Measurements from ENCODE around the gene CLUH. TPM values are rescaled to one million over a fixed set of nuclear protein-coding genes. Genes with fewer than 3 reads are reported as not detected.

Gene CLUH
- polyA plus RNA-seq, 1 experiment: 13.4 TPM

- H3K4me3 ChIP-seq (ENCODE audit: low read depth, low read length): no peak overlapping the region
- no peak for TF ChIP-seq CTCF (IDR thresholded peaks at IDR 0.05; ENCODE audit: insufficient read depth, low read depth, low read length)
- H3K27me3 ChIP-seq (ENCODE audit: control insufficient read depth, insufficient read depth, low read length): no peaks in the 10 kb centered on the region
- peaks cover 11% of the 10 kb centered on the region for H3K36me3 ChIP-seq (ENCODE audit: control insufficient read depth, insufficient read depth, low read length)
- no peak for DNase-seq (ENCODE audit: low read depth)
- ChIA-PET CTCF (interaction anchor here (0.7 kb wide), 1 partner anchor 15 kb away, joined by 3 read pairs; no protein-coding TSS in a partner anchor), POLR2A (no interaction called here)
Measured at GRCh38 chr17:2689411-2690164, 22.0 kb downstream of the CLUH start.

DNA sequence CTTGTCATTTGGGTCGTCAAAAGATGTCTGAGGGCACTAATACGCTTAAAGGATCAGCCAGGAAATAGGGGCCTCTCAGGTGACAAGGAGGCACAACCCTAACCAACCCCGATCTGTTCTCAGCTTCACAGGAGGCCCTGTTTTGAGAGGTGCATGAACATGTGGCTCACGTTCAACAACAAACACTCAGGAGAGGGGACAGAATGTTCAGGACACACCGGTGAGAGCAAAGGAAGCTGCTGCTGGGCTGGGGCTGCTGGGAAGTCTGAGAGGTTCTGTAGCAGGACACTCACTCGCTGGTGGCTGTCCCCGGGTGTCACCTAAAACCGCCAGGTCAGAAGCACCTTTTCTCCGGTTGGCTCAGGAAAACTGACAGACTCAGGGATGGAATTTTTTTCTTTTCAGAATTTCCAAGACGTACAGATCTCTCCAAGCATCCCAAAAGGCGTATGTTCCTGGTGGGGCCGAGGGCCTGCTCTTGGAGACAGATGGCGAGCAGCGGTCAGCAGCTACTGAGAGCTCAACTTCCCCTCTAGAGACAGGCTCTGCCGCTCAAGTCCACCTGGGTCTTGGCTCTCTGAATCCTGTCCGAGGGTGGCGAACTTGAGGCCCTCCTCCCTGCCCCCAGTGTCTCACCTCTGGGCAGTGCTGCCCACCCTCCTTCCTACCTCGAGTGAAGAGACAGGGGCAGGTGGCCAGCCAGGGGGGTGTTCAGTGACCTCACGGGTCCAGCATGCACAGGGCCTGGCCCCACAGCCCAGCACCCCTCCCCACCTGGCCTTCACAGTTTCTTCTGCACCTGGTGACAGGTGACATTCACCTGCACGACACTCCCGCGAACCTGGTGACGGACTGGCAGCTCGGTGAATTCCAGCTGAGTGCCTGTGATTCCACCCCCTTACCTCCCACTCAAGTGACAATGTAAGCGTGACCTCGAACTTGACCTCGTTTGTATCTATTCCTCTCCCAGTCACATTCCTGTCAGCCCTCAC is 22.9 kb downstream of the CLUH start:
- Histone ChIP-seq H3K36me3 (ENCODE audit: control insufficient read depth, insufficient read depth, low read length) (peaks cover 16% of the 10 kb centered on the region), H3K27me3 (ENCODE audit: control insufficient read depth, insufficient read depth, low read length) (no peaks in the 10 kb centered on the region), H3K4me3 (ENCODE audit: low read depth, low read length) (no peak overlapping the region)
- TF ChIP-seq CTCF (IDR thresholded peaks at IDR 0.05; ENCODE audit: insufficient read depth, low read depth, low read length): no peak
- no peak for DNase-seq (ENCODE audit: low read depth)
- ChIA-PET POLR2A (interaction anchor here (0.6 kb wide), 1 partner anchor 95 kb away, joined by 3 read pairs; the partner anchor contains the start of gene PAFAH1B1), CTCF (interaction anchor here (0.6 to 0.7 kb wide), 3 partner anchors 14 to 201 kb away, joined by 3 to 4 read pairs (median 3); no protein-coding TSS in a partner anchor)

DNA sequence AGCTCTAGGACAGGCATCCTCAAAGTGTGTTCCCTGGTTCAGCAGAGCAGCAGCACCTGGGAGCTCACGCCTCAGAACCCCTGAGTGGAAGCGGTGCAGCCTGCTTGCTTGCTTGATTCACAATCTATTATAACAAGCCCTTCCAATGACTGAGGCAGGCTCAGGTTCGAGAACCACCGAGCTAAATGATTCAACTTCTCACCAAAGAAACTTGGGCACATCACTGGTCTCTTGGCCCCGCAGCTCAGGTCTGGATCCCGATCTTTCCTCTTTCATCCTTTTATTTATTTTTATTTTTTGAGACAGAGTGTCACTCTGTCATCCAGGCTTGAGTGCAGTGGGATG is 24.5 kb downstream of the CLUH start:
- ChIA-PET POLR2A (no interaction called here), CTCF (interaction anchor here (0.8 to 2.3 kb wide), 3 partner anchors 12 to 23 kb away, joined by 3 to 11 read pairs (median 3); no protein-coding TSS in a partner anchor)
- Histone ChIP-seq H3K36me3 (ENCODE audit: control insufficient read depth, insufficient read depth, low read length) (peaks cover 15% of the 10 kb centered on the region), H3K27me3 (ENCODE audit: control insufficient read depth, insufficient read depth, low read length) (no peaks in the 10 kb centered on the region), H3K4me3 (ENCODE audit: low read depth, low read length) (no peak overlapping the region)
- DNase-seq (ENCODE audit: low read depth): no peak
- TF ChIP-seq CTCF (IDR thresholded peaks at IDR 0.05; ENCODE audit: insufficient read depth, low read depth, low read length): no peak

DNA sequence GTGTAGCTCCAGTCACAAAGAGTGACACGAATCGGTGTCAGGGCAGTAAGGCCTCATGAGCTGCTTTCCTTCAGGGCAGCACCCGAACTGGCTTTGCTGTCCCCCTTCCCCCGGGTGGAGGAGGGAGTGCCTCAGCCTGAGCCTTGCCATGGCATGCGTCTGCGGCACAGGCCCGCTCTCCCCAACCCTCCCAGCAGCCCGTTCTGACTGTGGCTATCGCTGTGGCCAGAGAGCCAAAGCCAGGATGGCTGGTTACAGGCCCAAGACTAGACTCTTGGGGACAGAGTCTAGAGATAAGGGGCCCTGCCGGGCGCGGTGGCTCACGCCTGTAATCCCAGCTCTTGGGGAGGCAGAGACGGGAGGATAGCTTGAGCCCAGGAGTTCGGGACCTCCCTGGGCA is 25.9 kb downstream of the CLUH start:
- ChIA-PET CTCF (interaction anchor here (2.3 kb wide), 1 partner anchor 11 kb away, joined by 11 read pairs; no protein-coding TSS in a partner anchor), POLR2A (no interaction called here)
- DNase-seq (ENCODE audit: low read depth): no peak
- no peak for TF ChIP-seq CTCF (IDR thresholded peaks at IDR 0.05; ENCODE audit: insufficient read depth, low read depth, low read length)
- H3K4me3 ChIP-seq (ENCODE audit: low read depth, low read length): no peak overlapping the region
- H3K36me3 ChIP-seq (ENCODE audit: control insufficient read depth, insufficient read depth, low read length): peaks cover 16% of the 10 kb centered on the region
- no peaks in the 10 kb centered on the region for H3K27me3 ChIP-seq (ENCODE audit: control insufficient read depth, insufficient read depth, low read length)

GRCh38 chr17:2684549-2684948 is 27.0 kb downstream of the CLUH start:
- no peak for TF ChIP-seq CTCF (IDR thresholded peaks at IDR 0.05; ENCODE audit: insufficient read depth, low read depth, low read length)
- Histone ChIP-seq H3K27me3 (ENCODE audit: control insufficient read depth, insufficient read depth, low read length) (no peaks in the 10 kb centered on the region), H3K36me3 (ENCODE audit: control insufficient read depth, insufficient read depth, low read length) (peaks cover 19% of the 10 kb centered on the region), H3K4me3 (ENCODE audit: low read depth, low read length) (no peak overlapping the region)
- ChIA-PET POLR2A (no interaction called here), CTCF (interaction anchor here (0.6 to 1.5 kb wide), 2 partner anchors 10 to 50 kb away, joined by 4 to 5 read pairs; no protein-coding TSS in a partner anchor)
- no peak for DNase-seq (ENCODE audit: low read depth)
